Colonic mucosa (tissue), 4 donors: ENCODE measurements around the gene TTC12. TPM values are rescaled to one million over a fixed set of nuclear protein-coding genes. Genes with fewer than 3 reads are reported as not detected.

Source experiments
- DNase-seq: peaks from one replicate; pipeline ENCODE4 v3.0.0-alpha.2; 2020
- H3K27ac ChIP-seq: fragments of 200-600 bp; one replicate; pipeline ENCODE4 v1.8.0; 2021
- H3K27me3 ChIP-seq: fragments of 200-600 bp; one replicate; pipeline ENCODE4 v1.8.0; 2021
- H3K36me3 ChIP-seq: fragments of 200-600 bp; one replicate; pipeline ENCODE4 v1.8.0; 2021
- H3K4me1 ChIP-seq: fragments of 200-600 bp; one replicate; pipeline ENCODE4 v1.8.0; 2021; ENCODE audit warnings: mild to moderate bottlenecking
- H3K4me3 ChIP-seq: fragments of 200-600 bp; one replicate; pipeline ENCODE4 v1.8.0; 2021
- H3K9ac ChIP-seq, 2 donors: one replicate each; pipeline ENCODE4 v1.7.0; 2013; ENCODE audit warnings: control low read depth in 2 of 2, low read depth in 2 of 2, low read length in 2 of 2
- H3K9me3 ChIP-seq: fragments of 200-600 bp; one replicate; pipeline ENCODE4 v1.8.0; 2021
- CTCF ChIP-seq: fragments of 200-600 bp; IDR thresholded peaks from one replicate; pipeline ENCODE4 v1.8.0; 2022; ENCODE audit warnings: antibody characterized with exemption, mild to moderate bottlenecking
- intact Hi-C: fragments of 100-400 bp; cut with DNase I; formaldehyde crosslinking; loops from one replicate; pipeline ENCODE4 v1.14.1; 2022
- total RNA-seq, 2 donors: library from RNA; stranded (reverse); fragmentation: NEBNext Ultra II Directional in 1 of 2; extraction: Animal tissue kit (Norgen Biotek cat#: 25700) in 1 of 2; gene quantifications; one replicate each; pipeline ENCODE4 v1.2.1, GENCODE V29; 2021
- donor health status: healthy.
- donor health status: DM: no; HTN: no; CAD: no.
- donor health status: DM: no; HTN: no; CAD: no.

Gene TTC12
- total RNA-seq, 2 donors from 2014 or later = 11.1 to 21.3 TPM

DNA sequence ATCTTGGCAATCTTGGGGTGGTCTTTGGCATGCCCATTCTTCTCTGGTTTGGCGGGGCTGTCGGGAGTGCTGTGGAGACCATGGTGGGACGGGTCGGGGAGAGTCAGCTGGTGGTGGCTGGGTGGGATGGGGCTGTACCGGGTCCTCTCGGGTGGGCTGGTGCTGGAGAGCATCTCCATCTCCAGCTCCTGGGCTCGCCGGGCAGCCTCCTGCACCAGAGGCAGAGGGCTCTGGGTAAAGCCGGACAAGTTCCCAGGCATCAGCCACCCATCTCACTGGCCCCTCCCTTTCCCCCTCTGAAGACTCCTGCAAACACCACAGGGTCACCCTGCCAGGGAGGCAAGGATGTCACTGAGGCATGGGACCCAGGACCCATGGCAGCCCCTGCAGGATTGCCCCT is 98.3 kb downstream of the TTC12 start:
- no peak overlapping the region for H3K4me3 ChIP-seq
- no peaks in the 10 kb centered on the region for H3K36me3 ChIP-seq
- H3K9ac ChIP-seq = no peak overlapping the region
- intact Hi-C loops = no loop called here
- H3K27ac ChIP-seq = no peak overlapping the region
- no peaks in the 10 kb centered on the region for H3K27me3 ChIP-seq
- no peak for TF ChIP-seq CTCF
- no peaks in the 10 kb centered on the region for H3K9me3 ChIP-seq
- no peaks in the 10 kb centered on the region for H3K4me1 ChIP-seq
- DNase-seq = no peak

DNA sequence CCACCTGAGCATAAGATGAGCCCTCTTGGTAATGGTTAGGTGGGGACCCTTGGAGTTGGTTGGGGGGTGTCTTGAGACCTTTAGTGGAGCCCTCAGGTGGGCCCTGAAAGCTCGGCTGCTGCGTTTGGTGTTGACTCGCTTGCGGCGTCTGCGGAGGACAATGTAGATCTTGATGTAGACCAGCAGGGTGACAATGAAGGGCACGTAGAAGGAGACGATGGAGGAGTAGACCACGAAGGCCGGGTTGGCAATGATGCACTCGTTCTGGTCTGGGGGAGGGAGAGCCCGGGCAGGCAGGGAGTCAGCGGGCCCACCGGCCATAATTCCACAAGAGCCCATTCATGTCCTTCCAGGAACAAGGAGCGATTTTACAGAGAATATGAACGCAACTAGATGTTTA is 101.0 kb downstream of the TTC12 start:
- no peaks in the 10 kb centered on the region for H3K27me3 ChIP-seq
- TF ChIP-seq CTCF = no peak

More for the DNA sequence above, 101.0 kb downstream of the TTC12 start:
- Histone ChIP-seq H3K27ac (no peak overlapping the region), H3K4me1 (no peaks in the 10 kb centered on the region), H3K9me3 (no peaks in the 10 kb centered on the region), H3K4me3 (no peak overlapping the region), H3K36me3 (no peaks in the 10 kb centered on the region), H3K9ac (no peak overlapping the region)
- DNase-seq = no peak
- intact Hi-C loops = no loop called here

Other genes starting within 250 kb of the TTC12 start
- gene ANKK1, start 73.2 kb downstream of the TTC12 start, total RNA-seq = under 1 TPM; 0.10 to 0.32 TPM
- gene DRD2, start 160.8 kb downstream of the TTC12 start, total RNA-seq = under 1 TPM; 0.10 to 0.27 TPM